ENCODE measurements around the gene ZFP57. TPM values are rescaled to one million over a fixed set of nuclear protein-coding genes. Genes with fewer than 3 reads are reported as not detected.

ZFP57 gene
- total RNA-seq, 3 donors from 2014 or later = 0.29 to 2.9 TPM; not detected in 1

GRCh38 chr6:29661071-29661470 is 19.9 kb downstream of the ZFP57 start:
- TF ChIP-seq POLR2A (IDR thresholded peaks at IDR 0.05) (no peak), POLR2AphosphoS5 (IDR thresholded peaks at IDR 0.05) (no peak), CTCF (IDR thresholded peaks at IDR 0.05) (no peak)
- no peak for DNase-seq (ENCODE audit: low spot score in 2 of 2)
- Histone ChIP-seq H3K36me3 (no peaks in the 10 kb centered on the region), H3K27me3 (no peaks in the 10 kb centered on the region), H3K4me3 (no peak overlapping the region), H3K27ac (peak overlapping the region in 1 of 2 donors; percentile 40), H3K9me3 (no peaks in the 10 kb centered on the region), H3K4me1 (no peaks in the 10 kb centered on the region)
- intact Hi-C loops (cut with DNase I; ENCODE audit: low total_unique reads) = no loop called here

- H3K27me3 ChIP-seq = no peaks in the 10 kb centered on the region
- no peak for DNase-seq (ENCODE audit: low spot score in 2 of 2)
- no peaks in the 10 kb centered on the region for H3K36me3 ChIP-seq
- H3K4me3 ChIP-seq = no peak within 1 kb of the TSS
- H3K4me1 ChIP-seq = no peaks in the 10 kb centered on the region
- H3K27ac ChIP-seq = no peak within 1 kb of the TSS
- no peaks in the 10 kb centered on the region for H3K9me3 ChIP-seq
- intact Hi-C loops (cut with DNase I; ENCODE audit: low total_unique reads) = no loop called here
- no peak for TF ChIP-seq POLR2A (IDR thresholded peaks at IDR 0.05)
Observed at GRCh38 chr6:29656798-29657197, 24.2 kb downstream of the ZFP57 start, which contains the start of gene MOG. MOG (plus strand) TSS chr6:29657092; CDS start chr6:29657210, 118 bp downstream.

GRCh38 chr6:29656157-29656556 is 24.8 kb downstream of the ZFP57 start:
- Histone ChIP-seq H3K27ac (no peak overlapping the region), H3K27me3 (no peaks in the 10 kb centered on the region), H3K4me1 (no peaks in the 10 kb centered on the region), H3K36me3 (no peaks in the 10 kb centered on the region), H3K9me3 (no peaks in the 10 kb centered on the region), H3K4me3 (no peak overlapping the region)
- no peak for DNase-seq (ENCODE audit: low spot score in 2 of 2)
- intact Hi-C loops (cut with DNase I; ENCODE audit: low total_unique reads) = no loop called here
- TF ChIP-seq POLR2AphosphoS5 (IDR thresholded peaks at IDR 0.05) (no peak), POLR2A (IDR thresholded peaks at IDR 0.05) (no peak), CTCF (IDR thresholded peaks at IDR 0.05) (no peak)

GRCh38 chr6:29655658-29656057 is 25.3 kb downstream of the ZFP57 start:
- no peaks in the 10 kb centered on the region for H3K9me3 ChIP-seq
- H3K4me3 ChIP-seq = no peak overlapping the region
- no peak for DNase-seq (ENCODE audit: low spot score in 2 of 2)
- H3K36me3 ChIP-seq = no peaks in the 10 kb centered on the region
- intact Hi-C loops (cut with DNase I; ENCODE audit: low total_unique reads) = no loop called here
- H3K27me3 ChIP-seq = no peaks in the 10 kb centered on the region
- TF ChIP-seq POLR2AphosphoS5 (IDR thresholded peaks at IDR 0.05) (no peak), POLR2A (IDR thresholded peaks at IDR 0.05) (no peak), CTCF (IDR thresholded peaks at IDR 0.05) (no peak)
- no peak overlapping the region for H3K27ac ChIP-seq
- no peaks in the 10 kb centered on the region for H3K4me1 ChIP-seq

GRCh38 chr6:29653452-29654038 is 27.4 kb downstream of the ZFP57 start:
- no peaks in the 10 kb centered on the region for H3K27me3 ChIP-seq
- H3K4me1 ChIP-seq = no peaks in the 10 kb centered on the region
- H3K9me3 ChIP-seq = no peaks in the 10 kb centered on the region
- no peak for DNase-seq (ENCODE audit: low spot score in 2 of 2)
- no peak overlapping the region for H3K27ac ChIP-seq
- TF ChIP-seq POLR2AphosphoS5 (IDR thresholded peaks at IDR 0.05) = no peak
- peak; percentile 47 to 66 (median 54) for TF ChIP-seq CTCF (IDR thresholded peaks at IDR 0.05)
- TF ChIP-seq POLR2A (IDR thresholded peaks at IDR 0.05) = no peak
- no peak overlapping the region for H3K4me3 ChIP-seq
- intact Hi-C loops (cut with DNase I; ENCODE audit: low total_unique reads) = no loop called here
- no peaks in the 10 kb centered on the region for H3K36me3 ChIP-seq
